HepG2 (cell line): ENCODE measurements around the gene ACAP3. TPM values are rescaled to one million over a fixed set of nuclear protein-coding genes. Genes with fewer than 3 reads are reported as not detected.
A peak's percentile ranks its signal among the peaks of the same experiment; 100 is the strongest.

ENCODE experiments used
- ARNTL ChIP-seq: sonication (generic); formaldehyde crosslinking; IDR thresholded peaks from 2 replicates; pipeline ENCODE4 v1.4.0; 2020; ENCODE audit warnings: mild to moderate bottlenecking, missing genetic modification reagents
- E2F2 ChIP-seq: sonication (generic); formaldehyde crosslinking; IDR thresholded peaks from 2 replicates; pipeline ENCODE4 v1.4.0; 2020; ENCODE audit warnings: missing genetic modification reagents, borderline replicate concordance
- RBM22 ChIP-seq: fragments of 200-400 bp; formaldehyde crosslinking; optimal IDR thresholded peaks from 2 replicates; pipeline ENCODE3; 2017; ENCODE audit warnings: mild to moderate bottlenecking, low read length, moderate library complexity
- RORA ChIP-seq: sonication (generic); formaldehyde crosslinking; IDR thresholded peaks from 2 replicates; pipeline ENCODE4 v1.5.0; 2020; ENCODE audit warnings: mild to moderate bottlenecking, missing genetic modification reagents, moderate library complexity
- SAP130 ChIP-seq: IDR thresholded peaks from 2 replicates; pipeline ENCODE4 v1.6.1; 2016; ENCODE audit warnings: low read depth
- SSRP1 ChIP-seq: IDR thresholded peaks from 2 replicates; pipeline ENCODE4 v1.6.1; 2016; ENCODE audit warnings: control low read depth
- SYNCRIP ChIP-seq: fragments of 200-400 bp; formaldehyde crosslinking; IDR thresholded peaks from 2 replicates; pipeline ENCODE4 v1.6.1; 2018; ENCODE audit warnings: mild to moderate bottlenecking, low read depth, low read length; ENCODE audit not compliant: insufficient read depth
- ZBTB7A ChIP-seq: sonication (generic); formaldehyde crosslinking; IDR thresholded peaks from 2 replicates; pipeline ENCODE4 v1.8.0; 2022; ENCODE audit warnings: mild to moderate bottlenecking, missing genetic modification reagents
- ZFYVE20 ChIP-seq: sonication (generic); formaldehyde crosslinking; IDR thresholded peaks from 2 replicates; pipeline ENCODE4 v1.8.0; 2023; ENCODE audit warnings: low read depth, mild to moderate bottlenecking, moderate library complexity, missing genetic modification reagents, borderline replicate concordance
- ZNF136 ChIP-seq: sonication (generic); formaldehyde crosslinking; IDR thresholded peaks from 2 replicates; pipeline ENCODE4 v1.8.1; 2022; ENCODE audit warnings: low read depth, mild to moderate bottlenecking, moderate library complexity, missing genetic modification reagents
- ZNF768 ChIP-seq: sonication (generic); formaldehyde crosslinking; IDR thresholded peaks from 2 replicates; pipeline ENCODE4 v1.4.0; 2020; ENCODE audit warnings: missing genetic modification reagents
- polyA plus RNA-seq, 8 experiments: library from polyadenylated mRNA; depleted of rRNA in 3 of 8; stranded (reverse) in 7 of 8; unstranded in 1 of 8; fragments of >200 nt; fragmentation: Illumina TruSeq in 4 of 8; extraction: Trizol in 4 of 8; gene quantifications; 2 replicates each; pipeline versions ENCODE4 v1.2.1 to v1.2.3, GENCODE V29; 2011 to 2016; ENCODE audit warnings: low read depth in 4 of 8, missing spikeins in 1 of 8, mixed read lengths in 1 of 8; ENCODE audit not compliant: insufficient read depth in 1 of 8
- total RNA-seq, 5 experiments: library from RNA; depleted of rRNA; stranded (reverse); fragments of >200 nt; fragmentation: Illumina TruSeq; extraction: Trizol; gene quantifications; 2 replicates each; pipeline ENCODE4 v1.2.3, GENCODE V29; 2016; ENCODE audit warnings: low read depth in 1 of 5
- TF ChIP-seq, protein P1 (sequence below): sonication (generic); formaldehyde crosslinking; IDR thresholded peaks from 2 replicates; pipeline ENCODE4 v1.4.0; 2020; ENCODE audit warnings: mild to moderate bottlenecking, missing genetic modification reagents
- TF ChIP-seq, protein P2 (sequence below), 2 experiments: sonication (generic) in 1 of 2; formaldehyde crosslinking in 1 of 2; IDR thresholded peaks; 2 replicates each; pipeline versions ENCODE4 v1.4.0 to v1.6.1; 2018 to 2020; ENCODE audit warnings: missing genetic modification reagents in 2 of 2, borderline replicate concordance in 1 of 2, low read depth in 1 of 2, mild to moderate bottlenecking in 1 of 2, missing biosample characterization in 1 of 2
- TF ChIP-seq, protein P3 (sequence below): sonication (generic); formaldehyde crosslinking; IDR thresholded peaks from 2 replicates; pipeline ENCODE4 v1.4.0; 2020; ENCODE audit warnings: missing genetic modification reagents, borderline replicate concordance

ACAP3 gene
- total and polyA plus RNA-seq, 2 of the 13 experiments (the other 11 are each of a cell fraction or from before 2014, with no cell fraction given) = 29.4 to 50.8 TPM

DNA sequence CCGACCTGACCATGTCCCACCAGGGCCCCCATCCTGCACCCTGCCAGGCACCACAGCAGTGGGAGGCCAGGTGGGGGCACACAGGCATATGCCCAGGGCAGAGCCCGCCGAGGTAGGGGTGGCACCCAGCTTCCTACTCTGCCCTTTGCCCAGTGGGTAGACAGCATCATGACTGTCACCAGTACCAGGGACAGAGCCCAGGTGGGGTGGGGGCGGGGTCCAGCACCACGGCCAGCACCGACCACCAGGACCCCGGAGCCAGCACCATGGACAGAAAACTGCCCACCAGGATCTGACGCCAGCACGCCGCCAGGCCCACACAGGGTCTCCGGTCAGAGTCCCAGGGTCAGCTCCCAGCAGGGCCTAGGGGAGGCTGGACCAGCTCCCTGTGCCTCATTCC, 27.1 kb upstream of the ACAP3 start (continued):
- no peak for TF ChIP-seq SYNCRIP
- TF ChIP-seq ARNTL (CRISPR knock-in tag) = 0 out of 2 replicates have a peak, but pooled peaks have one; percentile 58
- TF ChIP-seq E2F2 = no peak
- TF ChIP-seq ZFYVE20 (CRISPR knock-in tag) = peak; percentile 55; the same call in 1 of the 2 replicates
- TF ChIP-seq RBM22 = peak; percentile 17
- TF ChIP-seq, protein P1, sequence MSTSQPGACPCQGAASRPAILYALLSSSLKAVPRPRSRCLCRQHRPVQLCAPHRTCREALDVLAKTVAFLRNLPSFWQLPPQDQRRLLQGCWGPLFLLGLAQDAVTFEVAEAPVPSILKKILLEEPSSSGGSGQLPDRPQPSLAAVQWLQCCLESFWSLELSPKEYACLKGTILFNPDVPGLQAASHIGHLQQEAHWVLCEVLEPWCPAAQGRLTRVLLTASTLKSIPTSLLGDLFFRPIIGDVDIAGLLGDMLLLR (CRISPR knock-in tag) = no peak
- TF ChIP-seq RORA (CRISPR knock-in tag) = no peak
- TF ChIP-seq, protein P2, sequence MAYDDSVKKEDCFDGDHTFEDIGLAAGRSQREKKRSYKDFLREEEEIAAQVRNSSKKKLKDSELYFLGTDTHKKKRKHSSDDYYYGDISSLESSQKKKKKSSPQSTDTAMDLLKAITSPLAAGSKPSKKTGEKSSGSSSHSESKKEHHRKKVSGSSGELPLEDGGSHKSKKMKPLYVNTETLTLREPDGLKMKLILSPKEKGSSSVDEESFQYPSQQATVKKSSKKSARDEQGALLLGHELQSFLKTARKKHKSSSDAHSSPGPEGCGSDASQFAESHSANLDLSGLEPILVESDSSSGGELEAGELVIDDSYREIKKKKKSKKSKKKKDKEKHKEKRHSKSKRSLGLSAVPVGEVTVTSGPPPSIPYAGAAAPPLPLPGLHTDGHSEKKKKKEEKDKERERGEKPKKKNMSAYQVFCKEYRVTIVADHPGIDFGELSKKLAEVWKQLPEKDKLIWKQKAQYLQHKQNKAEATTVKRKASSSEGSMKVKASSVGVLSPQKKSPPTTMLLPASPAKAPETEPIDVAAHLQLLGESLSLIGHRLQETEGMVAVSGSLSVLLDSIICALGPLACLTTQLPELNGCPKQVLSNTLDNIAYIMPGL (CRISPR knock-in tag; IDR thresholded peaks at IDR 0.05; ENCODE audit: borderline replicate concordance in 1 of 2, low read depth in 1 of 2) = no peak
- peak; percentile 36; the same call in 1 of the 2 replicates for TF ChIP-seq ZBTB7A
- TF ChIP-seq SSRP1 (CRISPR knock-in tag) = no peak
- TF ChIP-seq ZNF768 (CRISPR knock-in tag) = peak; percentile 75; the same call in 1 of the 2 replicates
- no peak for TF ChIP-seq ZNF136 (CRISPR knock-in tag)
- TF ChIP-seq, protein P3, sequence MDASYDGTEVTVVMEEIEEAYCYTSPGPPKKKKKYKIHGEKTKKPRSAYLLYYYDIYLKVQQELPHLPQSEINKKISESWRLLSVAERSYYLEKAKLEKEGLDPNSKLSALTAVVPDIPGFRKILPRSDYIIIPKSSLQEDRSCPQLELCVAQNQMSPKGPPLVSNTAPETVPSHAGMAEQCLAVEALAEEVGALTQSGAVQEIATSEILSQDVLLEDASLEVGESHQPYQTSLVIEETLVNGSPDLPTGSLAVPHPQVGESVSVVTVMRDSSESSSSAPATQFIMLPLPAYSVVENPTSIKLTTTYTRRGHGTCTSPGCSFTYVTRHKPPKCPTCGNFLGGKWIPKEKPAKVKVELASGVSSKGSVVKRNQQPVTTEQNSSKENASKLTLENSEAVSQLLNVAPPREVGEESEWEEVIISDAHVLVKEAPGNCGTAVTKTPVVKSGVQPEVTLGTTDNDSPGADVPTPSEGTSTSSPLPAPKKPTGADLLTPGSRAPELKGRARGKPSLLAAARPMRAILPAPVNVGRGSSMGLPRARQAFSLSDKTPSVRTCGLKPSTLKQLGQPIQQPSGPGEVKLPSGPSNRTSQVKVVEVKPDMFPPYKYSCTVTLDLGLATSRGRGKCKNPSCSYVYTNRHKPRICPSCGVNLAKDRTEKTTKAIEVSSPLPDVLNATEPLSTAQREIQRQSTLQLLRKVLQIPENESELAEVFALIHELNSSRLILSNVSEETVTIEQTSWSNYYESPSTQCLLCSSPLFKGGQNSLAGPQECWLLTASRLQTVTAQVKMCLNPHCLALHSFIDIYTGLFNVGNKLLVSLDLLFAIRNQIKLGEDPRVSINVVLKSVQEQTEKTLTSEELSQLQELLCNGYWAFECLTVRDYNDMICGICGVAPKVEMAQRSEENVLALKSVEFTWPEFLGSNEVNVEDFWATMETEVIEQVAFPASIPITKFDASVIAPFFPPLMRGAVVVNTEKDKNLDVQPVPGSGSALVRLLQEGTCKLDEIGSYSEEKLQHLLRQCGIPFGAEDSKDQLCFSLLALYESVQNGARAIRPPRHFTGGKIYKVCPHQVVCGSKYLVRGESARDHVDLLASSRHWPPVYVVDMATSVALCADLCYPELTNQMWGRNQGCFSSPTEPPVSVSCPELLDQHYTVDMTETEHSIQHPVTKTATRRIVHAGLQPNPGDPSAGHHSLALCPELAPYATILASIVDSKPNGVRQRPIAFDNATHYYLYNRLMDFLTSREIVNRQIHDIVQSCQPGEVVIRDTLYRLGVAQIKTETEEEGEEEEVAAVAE (CRISPR knock-in tag) = no peak
- peak; percentile 73 for TF ChIP-seq SAP130 (CRISPR knock-in tag)
